Dedifferentiated amniotic fluid mesenchymal stem cell (primary cell): Measurements from ENCODE around the gene RAP1GAP.
"Not testable (repeated sequence)": the region's sequence is repeated elsewhere in the genome, so short reads cannot be mapped to it uniquely, and the experiment has no call there.

Experiments used
- DNase-seq: peaks from one replicate; pipeline ENCODE4 v3.0.0-alpha.2; 2016; ENCODE audit errors: extremely low spot score

RAP1GAP gene

GRCh38 chr1:21569820-21570527 is 99.2 kb downstream of the RAP1GAP start:
- no peak for DNase-seq

DNA sequence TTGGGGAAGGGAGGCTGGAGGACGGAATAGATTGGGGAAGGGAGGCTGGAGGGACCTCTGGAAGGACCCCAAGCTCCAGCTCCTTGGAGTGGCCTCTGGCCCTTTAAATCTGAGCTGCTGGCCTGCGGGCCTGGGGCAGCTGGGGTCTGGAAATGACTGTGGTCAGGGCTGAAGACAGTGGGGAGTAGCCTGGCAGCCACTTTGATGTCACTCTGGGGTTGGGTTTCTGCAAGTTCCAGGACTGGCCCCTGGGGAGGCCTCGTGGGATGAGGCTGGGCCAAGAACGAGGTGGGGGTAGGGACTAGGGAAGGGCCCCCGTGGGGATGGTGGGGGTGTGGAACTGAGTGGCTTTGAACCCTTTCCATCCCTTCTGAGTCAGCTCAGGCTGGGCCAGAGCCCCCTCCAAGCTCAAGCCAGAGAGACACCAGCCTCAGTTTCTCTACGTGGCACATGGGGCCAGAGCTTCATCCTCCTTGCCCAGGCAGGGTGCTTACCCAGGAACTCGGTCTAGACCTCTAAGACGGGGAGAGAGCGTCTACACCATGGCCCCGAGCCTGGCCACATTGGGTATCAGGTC is 100.3 kb downstream of the RAP1GAP start:
- DNase-seq = no peak

DNA sequence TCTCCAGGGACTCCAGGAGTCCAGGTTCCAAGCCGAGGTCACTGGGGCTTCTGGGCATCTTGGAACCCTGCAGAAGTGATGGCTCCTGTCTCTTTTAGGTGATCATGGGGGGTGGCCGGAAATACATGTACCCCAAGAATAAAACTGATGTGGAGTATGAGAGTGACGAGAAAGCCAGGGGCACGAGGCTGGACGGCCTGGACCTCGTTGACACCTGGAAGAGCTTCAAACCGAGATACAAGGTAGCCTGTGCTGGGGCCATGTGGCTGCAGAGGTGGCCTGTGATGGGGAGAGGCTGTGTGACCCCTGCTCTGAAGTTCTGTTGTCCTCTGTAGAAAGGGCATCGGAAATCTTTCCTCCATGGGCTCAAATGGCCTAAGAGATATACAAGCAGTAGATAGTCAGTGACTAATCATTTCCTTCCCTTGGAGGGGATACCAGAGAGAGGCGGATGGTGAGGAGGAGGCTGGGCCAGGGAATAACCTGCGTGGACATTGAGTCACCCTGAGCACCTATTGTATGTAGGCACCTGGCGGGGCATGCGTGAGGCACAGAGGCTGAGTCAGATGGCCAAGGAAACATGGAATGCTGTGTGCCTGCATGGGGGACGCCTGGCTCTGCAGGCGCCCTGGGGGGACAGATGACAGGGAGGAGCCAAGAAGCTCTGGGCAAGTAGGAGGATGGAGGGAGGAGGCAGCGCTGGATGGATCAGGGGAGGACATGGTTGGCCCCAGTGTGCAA is 101.0 kb downstream of the RAP1GAP start:
- no peak for DNase-seq

GRCh38 chr1:21567241-21568005 is 101.7 kb downstream of the RAP1GAP start:
- DNase-seq = peak; percentile 20

DNA sequence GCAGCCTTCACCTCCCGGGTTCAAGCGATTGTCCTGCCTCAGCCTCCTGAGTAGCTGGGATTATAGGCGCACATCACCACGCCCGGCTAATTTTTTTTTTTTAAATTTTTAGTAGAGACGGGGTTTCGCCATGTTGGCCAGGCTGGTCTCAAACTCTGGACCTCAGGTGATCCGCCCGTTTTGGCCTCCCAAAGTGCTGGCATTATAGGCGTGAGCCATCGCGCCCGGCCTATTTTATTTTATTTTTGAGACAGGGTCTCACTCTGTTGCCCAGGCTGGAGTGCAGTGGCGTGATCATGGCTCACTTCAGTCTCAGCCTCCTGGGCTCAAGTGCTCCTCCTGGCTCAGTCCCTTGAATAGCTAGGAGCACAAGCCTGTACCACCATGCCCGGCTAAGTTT is 102.8 kb downstream of the RAP1GAP start:
- not testable (repeated sequence) for DNase-seq

DNA sequence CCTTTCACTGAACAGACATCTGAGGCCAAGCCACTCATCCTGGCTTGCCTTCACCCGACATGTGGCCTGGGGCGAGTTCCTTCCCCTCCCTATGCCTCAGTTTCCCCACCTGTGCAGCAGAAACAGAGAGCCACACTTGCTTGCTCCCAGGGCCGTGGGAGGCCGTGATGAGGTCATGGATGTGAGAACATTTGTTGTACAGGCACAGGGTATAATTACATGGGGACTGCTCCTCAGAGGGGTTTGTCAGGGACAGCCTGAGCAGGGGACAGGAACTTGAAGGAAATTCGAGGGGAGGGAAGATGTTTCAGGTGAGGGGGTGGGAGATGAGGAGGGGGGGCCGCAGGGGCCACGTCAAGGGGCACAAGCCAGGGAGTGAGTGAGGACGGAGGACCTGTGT is 103.9 kb downstream of the RAP1GAP start:
- DNase-seq = no peak

DNA sequence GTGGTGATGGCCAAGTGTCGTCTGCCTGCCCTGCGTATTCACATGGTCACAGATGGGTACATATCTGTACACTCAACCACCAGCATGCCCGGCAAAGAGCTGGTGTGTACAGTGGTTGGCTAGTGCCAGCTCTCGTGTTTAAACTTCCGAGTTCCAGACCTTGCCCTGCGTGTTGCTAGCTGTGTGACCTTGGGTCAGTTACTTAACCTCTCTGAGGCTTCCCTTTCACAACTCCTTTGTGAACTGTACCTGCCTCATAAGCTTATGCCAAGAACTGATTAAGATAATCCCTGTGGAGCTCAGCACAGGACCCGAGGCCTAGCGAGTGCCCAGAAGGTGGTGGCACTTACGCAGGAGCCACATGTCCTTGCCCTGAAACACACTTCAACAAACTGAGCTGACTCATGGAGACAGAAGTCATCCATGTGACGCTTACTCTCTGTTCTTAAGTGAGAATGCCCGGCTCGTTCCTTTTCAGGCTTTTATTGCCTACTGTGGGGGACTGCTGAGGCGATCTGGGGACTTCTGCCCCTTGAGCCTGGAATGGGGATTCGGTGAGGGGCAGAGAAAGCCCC is 104.5 kb downstream of the RAP1GAP start:
- DNase-seq = no peak

GRCh38 chr1:21563971-21564370 is 105.2 kb downstream of the RAP1GAP start:
- no peak for DNase-seq

DNA sequence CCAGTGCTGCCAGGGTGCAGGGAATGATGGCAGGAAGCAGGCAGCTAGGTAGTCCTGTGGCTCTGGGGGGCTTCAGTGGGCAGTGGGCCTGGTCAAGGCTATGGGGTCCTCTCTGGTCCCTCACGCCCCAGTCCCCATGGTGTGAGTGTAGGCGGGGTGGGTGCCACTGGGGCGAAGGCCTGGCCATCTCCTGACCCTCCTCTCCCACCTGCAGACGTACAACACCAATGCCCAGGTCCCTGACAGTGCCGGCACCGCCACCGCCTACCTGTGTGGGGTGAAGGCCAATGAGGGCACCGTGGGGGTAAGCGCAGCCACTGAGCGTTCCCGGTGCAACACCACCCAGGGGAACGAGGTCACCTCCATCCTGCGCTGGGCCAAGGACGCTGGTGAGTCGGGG is 106.3 kb downstream of the RAP1GAP start:
- DNase-seq = no peak

DNA sequence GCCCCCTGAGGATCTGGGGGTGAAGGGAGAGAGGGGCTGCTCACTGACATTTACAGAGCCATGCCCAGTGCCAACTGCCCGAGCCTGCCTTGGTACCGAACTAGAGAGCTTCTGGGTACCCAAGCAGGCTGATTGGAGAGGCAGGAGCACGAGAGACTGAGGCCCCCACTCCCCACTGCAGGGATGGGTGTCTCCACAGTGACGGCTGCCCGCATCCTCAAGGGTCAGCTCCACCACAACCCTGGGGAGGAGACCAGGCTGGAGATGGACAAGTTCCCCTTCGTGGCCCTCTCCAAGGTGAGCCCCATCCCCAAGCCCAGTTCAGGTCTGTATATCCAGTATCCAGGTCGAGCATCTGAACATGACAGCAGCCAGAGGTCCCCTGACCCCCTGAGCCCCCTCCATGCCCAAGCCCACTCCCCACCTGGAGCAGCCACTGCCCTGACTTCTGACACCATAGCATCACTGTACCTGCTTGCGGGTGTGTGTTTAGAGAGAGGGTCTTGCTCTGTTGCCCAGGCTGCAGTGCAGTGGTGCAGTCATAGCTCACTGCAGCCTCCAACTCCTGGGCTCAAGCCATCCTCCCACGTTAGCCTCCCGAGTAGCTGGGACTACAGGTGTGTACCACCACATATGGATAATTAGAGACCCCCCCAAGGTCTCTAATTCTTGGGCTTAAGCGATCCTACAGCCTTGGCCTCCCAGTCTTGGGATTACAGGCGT is 108.1 kb downstream of the RAP1GAP start:
- no peak for DNase-seq

- no peak for DNase-seq
These were observed 109.2 kb downstream of the RAP1GAP start for GRCh38 chr1:21559788-21560567.

DNA sequence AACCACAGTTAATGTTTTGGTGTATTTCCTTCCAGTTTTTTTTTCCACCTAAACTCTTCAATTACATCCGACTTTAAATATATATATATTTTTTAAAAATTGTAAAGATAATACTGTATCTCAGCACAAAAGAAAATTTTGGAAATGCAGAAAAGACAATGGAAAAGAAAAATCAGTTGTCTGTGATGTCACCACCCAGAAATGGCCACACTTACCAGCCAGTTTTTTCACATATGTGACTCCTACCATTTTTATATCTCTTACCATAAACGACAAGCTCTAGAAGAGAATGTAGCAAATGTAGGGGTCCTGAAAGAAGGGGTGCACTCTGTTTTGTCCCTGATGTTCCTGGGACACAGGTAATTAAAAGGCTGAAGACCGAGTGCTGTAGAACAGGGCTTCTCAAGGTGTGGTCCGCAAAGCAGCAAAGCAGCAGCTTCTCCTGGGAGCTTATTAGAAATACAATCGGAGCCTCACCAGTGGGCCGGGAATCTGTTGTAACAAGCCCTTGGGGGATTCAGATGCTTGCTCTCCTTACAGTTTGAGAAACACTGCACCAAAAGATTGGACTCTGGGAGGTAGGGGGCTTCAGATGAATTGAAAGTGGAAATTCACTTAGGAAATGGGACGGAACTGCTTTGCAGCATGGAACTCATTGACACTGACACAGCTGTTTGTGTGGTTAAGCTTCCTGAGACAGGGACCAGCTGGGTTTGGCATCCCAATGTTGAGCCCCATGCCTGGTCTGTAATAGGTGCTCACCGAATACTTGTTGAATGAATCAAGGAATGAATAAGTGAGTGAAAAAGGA is 115.8 kb downstream of the RAP1GAP start:
- DNase-seq = no peak

- DNase-seq = peak; percentile 88
These were observed 116.4 kb downstream of the RAP1GAP start for GRCh38 chr1:21552715-21553114.

GRCh38 chr1:21550866-21551475 is 118.2 kb downstream of the RAP1GAP start:
- DNase-seq = no peak

- DNase-seq = no peak
These were observed 119.1 kb downstream of the RAP1GAP start for GRCh38 chr1:21550097-21550496.

- DNase-seq = no peak
These were observed 121.3 kb downstream of the RAP1GAP start for GRCh38 chr1:21547876-21548275.
